GM18867 (cell line): ENCODE measurements around the gene NDRG2.
"Not testable (repeated sequence)": the region's sequence is repeated elsewhere in the genome, so short reads cannot be mapped to it uniquely, and the experiment has no call there.

Experiments used
- ATAC-seq: cut with Tn5 transposase; IDR thresholded peaks from one replicate; pipeline ENCODE4 v1.9.1; 2021; ENCODE audit warnings: mild to moderate bottlenecking, moderate library complexity; ENCODE audit not compliant: unreplicated experiment

The NDRG2 gene

DNA sequence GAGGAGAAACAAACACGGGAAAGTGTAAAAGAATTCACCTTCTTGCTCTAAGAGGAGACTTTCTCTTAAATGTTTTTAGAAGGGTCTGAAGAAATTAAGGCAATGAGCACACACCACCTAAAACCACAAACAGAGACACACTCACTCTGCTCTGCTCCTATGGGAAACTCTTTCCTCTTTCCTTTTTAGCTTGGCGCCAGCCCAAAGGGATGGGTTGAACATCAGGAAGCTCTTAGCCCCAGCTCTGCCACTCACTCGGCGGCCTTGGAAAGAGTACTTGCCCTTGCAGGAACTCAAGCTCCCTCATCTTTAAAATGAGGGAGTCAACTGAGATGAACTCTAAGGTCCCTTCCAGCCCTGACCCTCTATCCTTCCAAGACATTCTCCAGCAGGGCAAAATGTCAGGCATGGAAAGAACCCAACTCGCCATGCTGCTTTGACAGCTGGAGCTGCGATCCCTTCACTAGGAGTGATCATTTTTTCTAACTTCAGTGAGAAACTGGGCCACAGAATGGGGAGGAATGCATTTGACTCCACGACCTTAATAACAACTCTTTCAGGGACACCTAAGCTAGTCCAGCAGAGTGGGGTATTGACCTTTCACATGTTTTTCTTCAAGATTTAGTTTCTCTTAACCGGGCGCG is 31.8 kb upstream of the NDRG2 start:
- no peak for ATAC-seq

DNA sequence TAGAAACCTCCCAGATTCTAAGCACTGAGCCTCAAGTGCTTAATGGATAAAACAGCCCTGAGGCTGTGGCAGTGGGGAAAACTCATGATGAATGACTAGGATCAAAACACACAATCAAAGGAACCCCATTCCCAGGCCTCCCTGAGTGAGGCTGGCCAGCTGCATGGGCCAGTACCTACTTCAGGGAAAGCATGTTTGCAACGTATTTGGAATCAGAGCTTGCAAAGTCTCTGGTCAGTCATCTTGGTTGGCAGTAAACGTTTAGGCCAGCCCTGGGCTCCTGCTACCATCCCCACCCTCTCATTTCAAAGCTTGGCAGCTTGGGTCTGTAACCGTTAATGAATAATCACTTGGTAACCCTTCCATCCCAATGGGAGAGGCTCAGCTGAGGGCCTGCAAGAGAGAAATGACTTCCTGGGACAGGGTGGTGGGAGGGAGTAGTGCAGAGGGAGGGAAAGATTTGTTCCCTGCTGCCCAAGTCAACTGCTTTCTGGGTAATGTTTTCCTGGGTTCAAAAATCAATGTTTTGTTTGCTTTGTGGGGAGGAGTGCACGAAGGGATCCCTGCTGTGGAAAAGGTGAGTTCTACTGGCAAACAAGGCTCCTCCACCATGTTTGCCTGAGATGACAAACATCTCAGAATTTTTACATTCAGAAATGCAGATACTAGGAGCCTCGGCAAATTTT is 30.7 kb upstream of the NDRG2 start:
- no peak for ATAC-seq

DNA sequence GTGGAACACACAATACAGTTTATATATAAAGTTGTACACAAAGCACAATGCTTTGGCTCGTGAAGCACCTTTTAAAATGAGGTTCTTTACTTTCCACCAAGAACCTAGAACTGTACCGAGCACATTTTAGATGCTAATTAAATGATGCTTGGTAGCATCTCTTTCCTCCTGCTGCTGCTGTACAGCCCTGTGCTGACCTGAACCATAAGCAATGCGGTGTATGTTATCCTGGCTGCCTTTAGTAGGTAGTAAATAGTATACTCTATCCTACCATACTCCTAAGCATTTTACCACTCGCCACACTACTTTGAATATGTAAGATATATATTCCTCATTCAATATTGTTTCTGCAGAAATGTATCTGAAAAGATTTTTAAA is 29.9 kb upstream of the NDRG2 start:
- no peak for ATAC-seq

DNA sequence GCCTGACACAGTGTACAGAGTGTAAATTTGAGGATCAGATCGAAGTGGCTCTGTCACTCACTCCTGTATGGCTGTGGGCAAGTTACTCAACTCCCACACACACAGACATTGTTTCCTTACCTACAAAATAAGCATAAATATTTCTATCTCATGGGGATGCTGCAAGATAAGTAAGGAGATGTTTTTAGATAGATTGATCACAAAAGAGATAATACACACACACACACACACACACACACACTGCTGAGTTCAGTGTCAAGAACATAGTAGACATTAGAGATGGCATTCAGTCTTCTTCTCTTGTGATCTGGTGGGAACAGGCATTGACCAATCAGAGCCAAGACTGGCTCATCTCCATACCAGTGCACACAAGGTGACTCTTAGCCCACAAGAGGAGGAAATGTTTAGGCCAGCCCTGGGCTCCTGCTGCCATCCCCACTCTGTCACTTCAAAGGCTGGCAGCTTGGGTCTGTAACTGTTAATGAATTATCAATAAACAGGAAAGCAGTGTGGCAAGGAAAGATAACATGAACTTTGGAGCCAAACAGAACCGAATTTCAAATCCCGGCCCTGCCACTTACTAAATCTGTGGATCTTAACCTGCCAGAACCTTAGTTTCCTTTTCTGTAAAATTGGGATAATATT is 29.4 kb upstream of the NDRG2 start:
- no peak for ATAC-seq

DNA sequence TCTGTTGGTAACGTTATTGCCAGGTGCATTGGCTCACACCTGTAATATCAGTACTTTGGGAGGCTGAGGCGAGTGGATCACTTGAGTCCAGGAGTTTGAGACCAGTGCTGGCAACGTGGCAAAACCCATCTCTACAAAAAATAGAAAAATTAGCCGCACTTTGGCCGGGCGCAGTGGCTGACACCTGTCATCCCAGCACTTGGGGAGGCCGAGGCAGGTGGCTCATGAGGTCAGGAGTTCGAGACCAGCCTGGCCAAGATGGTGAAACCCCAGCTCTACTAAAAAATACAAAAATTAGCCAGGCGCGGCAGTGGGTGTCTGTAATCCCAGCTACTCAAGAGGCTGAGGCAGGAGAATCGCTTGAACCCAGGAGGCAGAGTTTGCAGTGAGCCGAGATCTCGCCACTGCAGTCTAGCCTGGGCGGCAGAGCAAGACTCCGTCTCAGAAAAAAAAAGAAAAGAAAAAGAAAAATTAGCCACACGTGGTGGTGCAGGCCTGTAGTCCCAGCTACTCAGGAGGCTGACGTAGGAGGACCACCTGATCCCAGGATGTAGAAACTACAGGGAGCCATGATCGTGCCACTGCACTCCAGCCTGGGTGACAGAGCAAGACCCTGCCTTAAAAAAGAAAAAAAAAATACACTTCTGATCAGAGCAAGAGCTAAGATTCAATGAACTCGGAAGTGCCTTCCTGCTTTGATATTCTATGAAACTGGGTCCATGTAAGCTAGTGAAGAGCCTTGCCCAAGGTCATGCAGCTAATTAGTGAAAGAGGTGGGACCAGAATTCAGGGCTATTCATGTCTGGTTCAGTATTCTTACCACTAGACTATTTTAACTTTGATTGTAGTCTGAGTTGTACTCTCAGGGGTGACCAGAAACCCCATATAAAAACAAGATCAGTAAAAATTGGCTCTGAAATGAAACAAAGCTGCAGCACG is 28.6 kb upstream of the NDRG2 start:
- no peak for ATAC-seq

DNA sequence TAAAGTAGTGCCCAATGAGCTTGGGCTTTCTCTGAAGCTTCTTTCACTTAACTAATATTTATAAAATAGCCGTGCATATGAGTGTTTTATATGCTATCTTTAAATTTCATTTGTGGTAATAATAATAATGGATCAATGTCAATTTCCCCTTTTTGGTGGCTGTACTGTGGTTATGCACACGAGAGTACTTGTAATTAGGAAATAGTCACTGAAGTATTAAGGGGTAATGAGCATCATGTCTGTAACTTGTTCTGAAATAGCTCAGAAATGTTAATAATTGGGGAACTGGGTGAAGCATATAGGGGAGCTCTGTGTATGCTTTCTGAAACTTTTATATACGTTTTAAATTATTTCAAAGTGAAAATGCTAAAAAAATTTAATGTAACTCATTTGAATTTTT is 25.7 kb upstream of the NDRG2 start:
- no peak for ATAC-seq

DNA sequence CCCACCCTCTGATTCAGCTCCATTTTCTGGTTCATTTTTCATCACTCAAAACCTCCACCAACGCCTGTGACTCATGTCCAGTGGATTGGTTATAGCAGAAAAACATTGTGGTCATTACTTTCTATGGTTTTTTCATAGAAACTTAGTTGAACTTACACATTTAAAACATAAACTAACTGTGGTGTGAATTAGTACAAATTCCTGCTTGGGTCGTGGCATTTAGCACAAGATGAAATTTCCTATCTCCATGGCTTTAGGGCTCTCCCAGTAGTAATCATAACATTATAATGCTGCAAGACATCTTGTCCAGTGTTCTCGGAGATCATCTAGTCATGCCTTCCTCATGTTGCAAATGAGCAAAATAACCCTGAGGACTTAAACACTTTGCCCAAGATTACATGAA is 24.4 kb upstream of the NDRG2 start:
- ATAC-seq = no peak

DNA sequence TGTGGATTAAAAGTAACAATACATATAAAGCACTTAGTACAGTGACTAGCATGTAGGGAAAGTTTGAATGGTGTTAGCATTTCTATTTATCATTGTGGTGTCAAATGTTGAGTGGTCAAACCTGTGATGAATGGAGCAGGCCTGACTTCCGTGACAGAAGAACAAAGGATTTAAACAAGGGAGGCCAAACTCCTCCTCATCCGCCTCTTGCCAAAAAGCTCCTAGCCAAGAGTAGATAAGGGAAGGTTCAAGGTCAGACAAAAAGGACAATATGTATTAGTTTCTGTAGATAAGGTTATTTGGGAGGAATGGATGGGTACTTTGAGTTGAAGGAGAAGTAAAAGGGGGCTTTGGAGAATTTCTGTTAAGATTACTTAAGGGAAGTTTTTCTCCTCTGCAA is 23.8 kb upstream of the NDRG2 start:
- ATAC-seq = no peak

DNA sequence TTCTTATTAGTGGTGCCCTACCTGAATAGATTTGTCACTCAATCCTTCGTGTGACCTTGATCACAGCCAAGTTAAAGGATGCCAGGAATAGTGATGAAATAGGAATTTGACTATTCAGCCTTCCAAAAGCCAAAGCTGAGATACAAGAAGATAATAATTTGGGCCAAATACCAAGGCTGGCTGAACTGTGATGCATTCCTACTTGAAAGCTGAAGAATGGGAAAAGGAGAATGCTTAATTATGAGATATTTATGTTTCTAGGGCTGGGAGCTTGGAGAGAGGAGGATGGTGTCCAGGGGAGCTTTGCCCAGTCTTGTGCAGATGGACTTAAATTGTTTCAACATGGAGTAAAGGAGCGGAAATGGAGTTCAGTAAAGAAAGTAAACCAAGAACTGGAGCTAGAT is 22.5 kb upstream of the NDRG2 start:
- ATAC-seq = no peak

DNA sequence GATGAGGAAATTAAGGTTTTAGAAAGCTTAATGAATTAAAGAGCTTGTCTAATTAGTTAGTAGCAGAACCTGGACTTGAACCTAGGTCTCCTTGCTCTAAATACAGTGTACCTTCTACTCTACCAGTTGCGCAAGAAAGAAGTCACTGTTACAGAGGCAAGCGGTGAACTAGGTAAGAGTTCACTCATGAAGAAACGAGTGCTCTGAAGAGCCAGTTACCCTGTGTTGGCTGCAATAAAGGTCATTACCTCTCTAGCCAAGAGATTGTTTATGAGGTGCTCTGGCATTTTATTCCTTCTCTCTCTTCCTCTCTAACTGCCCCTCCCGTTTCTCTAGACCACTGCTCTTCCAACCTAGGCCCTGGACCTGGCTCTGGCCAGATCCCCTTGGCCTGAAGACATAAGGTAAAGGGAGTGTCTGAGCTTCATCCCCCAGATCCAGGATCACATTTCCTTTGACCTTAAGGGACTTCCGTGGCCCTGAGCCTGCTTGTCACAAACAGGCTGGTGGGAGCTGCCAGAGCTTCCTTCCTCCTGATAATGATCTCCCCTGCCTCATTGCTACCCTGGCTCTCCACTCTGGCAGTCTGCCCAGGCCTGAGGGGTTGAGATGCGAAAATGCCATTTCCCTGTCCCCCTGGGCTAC is 19.2 kb upstream of the NDRG2 start:
- no peak for ATAC-seq

DNA sequence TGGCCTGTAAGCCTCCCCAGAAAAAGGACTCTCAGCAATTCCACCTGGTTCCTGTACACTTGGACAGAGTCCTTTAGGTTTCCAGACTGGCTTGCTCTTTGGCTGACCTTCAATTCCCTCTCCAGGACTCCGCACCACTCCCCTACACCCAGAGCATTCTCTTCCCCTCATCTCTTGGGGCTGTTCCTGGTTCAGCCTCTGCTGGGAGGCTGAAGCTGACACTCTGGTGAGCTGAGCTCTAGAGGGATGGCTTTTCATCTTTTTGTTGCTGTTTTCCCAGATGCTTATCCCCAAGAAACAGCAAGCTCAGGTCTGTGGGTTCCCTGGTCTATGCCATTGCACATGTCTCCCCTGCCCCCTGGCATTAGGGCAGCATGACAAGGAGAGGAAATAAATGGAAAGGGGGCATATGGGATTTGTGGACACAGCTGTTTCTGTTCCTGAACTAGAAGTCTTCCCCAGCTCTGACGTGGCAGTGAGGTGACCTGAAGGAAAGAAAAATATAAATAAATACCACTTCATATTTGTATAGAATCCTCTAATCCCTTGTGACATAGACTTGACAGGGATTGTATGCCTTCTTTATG is 18.6 kb upstream of the NDRG2 start:
- no peak for ATAC-seq

DNA sequence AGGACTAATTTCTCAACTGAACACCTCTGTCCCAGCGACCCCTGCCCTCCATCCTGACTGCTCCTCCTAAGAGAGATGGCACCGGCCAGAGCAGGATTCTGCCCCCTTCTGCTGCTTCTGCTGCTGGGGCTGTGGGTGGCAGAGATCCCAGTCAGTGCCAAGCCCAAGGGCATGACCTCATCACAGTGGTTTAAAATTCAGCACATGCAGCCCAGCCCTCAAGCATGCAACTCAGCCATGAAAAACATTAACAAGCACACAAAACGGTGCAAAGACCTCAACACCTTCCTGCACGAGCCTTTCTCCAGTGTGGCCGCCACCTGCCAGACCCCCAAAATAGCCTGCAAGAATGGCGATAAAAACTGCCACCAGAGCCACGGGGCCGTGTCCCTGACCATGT is 18.1 kb upstream of the NDRG2 start:
- ATAC-seq = no peak

DNA sequence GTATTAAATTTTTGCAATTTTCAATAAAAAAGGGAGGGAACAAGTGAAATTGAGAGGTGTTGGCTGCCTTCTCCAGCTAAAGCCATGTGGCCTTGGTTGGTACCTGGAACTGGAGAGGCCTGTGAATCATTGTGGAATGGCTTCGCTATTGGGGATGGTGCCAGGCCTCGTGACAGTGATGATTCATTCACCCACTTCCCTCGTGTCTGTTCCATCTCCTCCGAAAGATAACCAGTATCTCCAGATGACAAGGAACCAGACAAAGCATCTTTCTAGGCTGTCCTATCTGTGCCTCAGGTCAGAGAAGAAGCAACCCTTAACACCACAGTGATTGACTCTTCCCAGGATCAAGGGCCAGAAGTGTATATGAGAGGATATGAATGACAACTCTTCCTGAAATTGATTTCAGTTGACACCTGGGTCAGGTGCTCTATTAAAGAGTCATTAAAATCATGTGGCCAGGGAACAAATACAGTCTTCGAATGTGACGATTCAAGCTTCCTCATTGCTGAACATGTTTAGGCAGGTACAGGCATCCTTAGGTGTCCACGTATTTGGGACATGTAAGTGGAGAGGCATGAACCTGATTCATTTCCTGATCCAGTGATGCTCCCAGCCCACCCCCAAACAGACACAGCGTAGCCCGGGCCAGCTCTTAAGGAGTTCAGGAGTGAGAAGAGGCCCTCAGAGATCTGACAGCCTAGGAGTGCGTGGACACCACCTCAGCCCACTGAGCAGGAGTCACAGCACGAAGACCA is 17.0 kb upstream of the NDRG2 start, which contains the start of gene RNASE7:
RNASE7 (plus strand) TSS at position 687 of the 758 bp plus-strand sequence. CDS start 631 bp downstream, outside the sequence.
- no peak for ATAC-seq

DNA sequence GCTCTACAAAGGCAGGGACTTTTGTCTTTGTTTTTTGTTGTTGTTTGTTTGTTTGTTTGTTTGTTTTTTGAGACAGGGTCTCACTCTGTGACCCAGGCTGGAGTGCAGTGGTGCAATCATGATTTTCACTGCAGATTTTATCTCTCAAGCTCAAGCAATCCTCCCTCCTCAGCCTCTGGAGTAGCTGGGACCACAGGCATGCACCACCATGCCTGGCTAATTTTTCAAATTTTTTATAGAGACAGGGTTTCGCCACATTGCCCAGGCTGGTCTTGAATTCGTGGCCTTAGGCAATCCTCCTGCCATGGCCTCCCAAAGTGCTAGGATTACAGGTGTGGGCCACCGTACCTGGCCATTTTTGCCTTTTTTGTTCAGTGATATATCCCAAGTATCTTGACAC is 16.1 kb upstream of the NDRG2 start:
- not testable (repeated sequence) for ATAC-seq

DNA sequence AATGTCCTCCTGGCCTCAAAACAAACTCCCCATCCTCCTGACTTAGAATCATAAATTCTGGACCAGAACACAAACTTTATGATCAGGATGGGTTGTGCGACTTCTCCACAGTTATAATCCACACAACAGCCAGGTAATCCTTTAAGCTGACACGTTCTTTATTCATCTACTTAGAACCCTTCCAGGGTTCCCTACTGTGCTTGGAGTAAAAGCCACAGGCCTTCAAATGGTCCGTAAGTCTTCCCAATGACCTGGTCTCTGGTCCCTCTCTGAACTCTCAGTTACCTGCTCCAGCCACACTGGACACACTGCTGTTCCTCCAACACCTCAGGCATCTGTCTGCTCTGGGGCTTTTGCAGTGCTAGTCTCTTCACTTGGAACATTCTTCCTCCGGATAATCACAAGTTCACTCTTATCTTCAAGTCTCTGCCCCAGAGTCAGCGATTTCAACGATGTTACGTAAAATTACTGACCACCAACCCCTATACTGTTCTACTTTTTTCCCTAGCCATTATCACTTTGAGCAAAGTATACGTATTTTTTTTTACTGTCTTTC is 15.6 kb upstream of the NDRG2 start:
- no peak for ATAC-seq

DNA sequence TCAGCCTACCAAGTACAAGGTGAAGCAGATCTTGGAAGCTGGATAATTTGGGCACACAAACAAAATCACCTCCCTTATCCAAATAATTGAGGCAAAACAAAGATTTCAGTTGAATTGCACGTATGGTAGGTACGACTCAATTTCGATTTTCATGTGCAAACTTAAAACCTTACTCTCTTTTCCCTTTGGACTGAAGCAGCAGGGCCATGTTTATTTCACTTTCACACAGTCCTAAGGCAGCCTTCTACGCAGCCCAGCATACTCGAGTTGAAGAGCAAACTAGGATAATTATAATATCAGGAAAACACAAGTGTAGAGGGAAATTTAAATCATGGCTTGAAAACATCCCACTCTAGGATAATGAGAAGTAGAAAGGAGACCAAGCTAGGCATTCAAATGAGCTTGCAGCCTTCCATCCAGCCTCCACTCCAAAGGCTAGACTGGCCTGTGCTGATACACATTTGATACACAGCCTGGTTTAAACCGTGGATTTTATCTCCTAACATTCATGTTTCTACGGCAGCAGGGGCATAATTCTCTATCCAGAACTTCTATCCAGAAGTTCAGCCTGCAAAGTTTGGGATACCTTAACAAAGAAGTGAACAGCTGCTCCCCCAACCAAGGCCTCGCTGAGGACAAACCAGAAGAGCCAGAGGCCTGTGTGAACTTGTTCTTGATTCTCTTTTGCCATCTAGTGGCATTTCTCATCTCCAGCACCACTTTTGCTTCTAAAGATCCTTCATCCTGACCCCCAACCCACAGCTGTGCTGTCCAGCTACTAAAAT is 14.9 kb upstream of the NDRG2 start:
- peak; percentile 44 for ATAC-seq

DNA sequence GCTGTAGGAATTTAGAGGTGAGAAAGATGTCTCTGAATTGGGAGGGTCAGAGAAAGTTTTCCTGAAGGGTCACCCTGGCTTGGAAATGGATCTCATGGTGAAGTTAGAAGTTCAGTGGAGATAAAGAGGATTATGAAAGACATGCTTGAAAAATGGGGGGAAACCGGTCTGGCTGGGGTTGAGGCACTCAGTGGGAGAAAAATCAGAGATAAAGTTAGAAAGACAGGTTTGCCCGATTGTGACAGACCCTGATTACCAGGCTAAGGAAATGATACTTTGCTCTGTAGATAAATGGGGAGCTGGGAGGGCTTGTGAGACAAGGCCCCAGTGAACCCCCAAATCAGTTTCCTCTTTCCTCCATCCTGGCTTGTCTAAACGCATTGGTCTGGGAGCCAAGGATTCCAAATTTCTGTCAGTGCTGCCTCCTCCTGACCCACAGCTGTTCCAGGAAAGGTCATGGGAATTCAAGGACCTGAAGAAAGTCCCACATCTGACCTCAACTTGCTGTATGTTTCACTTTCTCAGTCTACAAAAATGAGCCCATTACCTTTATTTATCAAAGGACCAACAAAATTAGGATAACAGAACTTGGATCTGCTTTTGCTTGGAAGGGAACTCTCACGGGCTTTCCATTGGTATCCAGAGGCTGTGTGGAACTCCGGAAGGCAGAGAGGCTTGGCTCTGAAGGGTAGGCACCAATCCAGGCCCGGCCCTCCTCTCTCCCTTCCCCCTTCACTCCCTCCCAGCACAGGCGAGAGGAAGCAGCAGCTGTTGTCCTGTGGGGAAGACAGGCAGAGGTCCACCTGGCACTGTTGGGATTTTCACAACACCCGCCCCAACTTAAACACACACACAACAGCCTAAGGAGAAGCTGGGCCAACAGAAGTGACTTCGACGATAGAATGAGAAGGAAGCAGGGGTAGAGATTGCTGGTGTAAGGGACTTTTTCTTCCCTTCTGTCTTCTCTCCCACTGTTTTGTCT is 13.9 kb upstream of the NDRG2 start:
- no peak for ATAC-seq
